HG03521 (cell line): ENCODE data around the gene KLHDC7B.
"Not testable (repeated sequence)": the region's sequence is repeated elsewhere in the genome, so short reads cannot be mapped to it uniquely, and the experiment has no call there.

Experiments used
- ATAC-seq: cut with Tn5 transposase; IDR thresholded peaks from one replicate; pipeline ENCODE4 v1.9.1; 2021; ENCODE audit warnings: mild to moderate bottlenecking, moderate library complexity; ENCODE audit not compliant: unreplicated experiment

The KLHDC7B gene

DNA sequence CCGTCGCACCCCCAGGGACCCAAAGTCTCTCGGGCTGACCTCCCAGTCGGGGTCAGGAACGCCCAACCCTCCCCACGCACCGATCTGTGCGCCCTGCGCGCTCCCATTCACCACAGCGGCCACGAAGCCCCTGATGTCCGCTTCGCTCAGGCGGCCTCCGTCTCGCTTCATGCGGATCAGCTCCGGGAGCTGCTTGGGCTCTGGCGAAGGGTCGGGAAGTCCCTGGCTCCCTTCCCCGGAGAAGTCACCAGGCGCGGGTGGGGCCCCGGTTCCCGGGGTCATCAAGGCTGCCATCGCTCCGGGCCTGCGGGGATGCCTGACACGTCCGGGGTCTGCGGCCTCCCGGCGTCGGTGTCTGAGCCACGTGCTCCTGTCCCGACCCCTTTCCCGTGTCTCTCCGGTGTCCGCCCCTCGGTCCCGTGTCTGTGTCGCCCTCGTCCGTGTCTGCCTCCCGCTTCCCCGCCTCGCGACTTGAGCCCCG is 16.2 kb upstream of the KLHDC7B start:
- ATAC-seq: no peak

DNA sequence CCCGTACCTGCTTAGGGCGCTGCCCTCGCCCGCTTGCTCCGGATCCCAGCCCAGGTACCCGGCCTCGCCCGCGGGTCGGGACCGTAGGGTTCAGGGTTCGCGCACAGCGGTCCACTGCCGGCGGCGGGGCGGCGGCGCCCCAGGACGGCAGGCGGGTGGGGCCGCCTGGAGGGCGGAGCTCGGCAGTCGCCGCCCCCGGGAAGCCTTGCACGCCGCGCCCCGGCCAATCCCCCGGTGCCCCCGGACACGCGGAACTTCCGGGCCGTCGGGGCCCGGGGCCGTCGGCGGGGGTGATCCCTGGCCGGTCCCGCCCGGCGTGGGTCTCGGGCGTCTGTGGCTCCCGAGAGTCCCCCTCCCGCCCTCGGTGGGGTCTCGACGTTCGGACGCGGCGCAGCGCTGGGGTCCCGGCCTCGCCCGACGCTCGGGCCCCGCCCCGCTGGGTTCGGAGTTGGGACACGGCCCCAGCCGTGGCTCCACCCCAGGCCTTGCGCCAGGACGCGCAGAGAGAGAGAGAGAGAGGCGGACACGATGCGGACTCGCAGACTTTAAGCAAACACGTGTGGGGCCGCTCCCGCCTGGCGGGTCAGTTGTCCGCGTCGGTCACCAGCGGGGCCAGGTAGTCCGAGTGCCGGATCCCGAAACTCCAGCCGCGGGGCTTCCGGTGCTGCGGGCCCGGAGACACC is 15.7 kb upstream of the KLHDC7B start, which contains the start of gene TYMP:
Gene TYMP, minus strand, starts transcription at position 116 of the 683 bp plus-strand sequence. CDS start 303 bp downstream, outside the sequence.
- peak; percentile 20 for ATAC-seq

- no peak for ATAC-seq
Measured at GRCh38 chr22:50530580-50530876, 15.2 kb upstream of the KLHDC7B start.

DNA sequence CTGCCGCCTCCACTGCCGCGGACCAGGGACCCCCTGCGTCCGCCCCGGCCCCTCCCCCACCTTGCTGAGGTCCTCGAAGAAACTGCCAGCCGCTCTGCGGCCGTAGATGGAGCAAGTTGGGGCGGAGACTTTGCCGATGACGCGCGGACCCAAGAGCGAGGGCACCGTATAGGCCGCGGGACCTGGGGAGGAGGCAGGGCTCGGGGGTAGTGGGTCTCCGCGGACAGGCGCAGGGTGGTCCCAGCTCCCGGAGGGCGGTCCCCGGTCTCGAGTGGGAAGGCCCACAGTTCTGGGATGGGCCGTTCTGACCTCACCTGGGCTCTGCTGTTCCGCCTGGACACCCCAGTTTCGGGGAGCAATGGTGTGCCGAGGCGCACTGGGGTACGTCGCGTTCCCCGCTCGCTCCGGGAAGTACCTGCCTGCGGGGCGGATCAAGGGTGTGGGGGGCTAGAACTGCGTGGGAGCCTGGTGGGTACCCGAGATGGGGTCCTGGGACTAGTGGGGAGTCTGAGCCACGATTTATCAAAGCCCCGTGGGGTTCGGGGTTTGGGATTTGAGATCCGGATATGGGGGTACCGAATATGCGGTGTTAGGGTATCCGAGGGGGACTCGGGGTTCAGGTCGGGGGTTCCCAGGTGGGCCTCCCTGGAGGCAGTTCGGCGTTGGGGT is 14.7 kb upstream of the KLHDC7B start:
- no peak for ATAC-seq

GRCh38 chr22:50531546-50531961 is 14.1 kb upstream of the KLHDC7B start:
- ATAC-seq: no peak

DNA sequence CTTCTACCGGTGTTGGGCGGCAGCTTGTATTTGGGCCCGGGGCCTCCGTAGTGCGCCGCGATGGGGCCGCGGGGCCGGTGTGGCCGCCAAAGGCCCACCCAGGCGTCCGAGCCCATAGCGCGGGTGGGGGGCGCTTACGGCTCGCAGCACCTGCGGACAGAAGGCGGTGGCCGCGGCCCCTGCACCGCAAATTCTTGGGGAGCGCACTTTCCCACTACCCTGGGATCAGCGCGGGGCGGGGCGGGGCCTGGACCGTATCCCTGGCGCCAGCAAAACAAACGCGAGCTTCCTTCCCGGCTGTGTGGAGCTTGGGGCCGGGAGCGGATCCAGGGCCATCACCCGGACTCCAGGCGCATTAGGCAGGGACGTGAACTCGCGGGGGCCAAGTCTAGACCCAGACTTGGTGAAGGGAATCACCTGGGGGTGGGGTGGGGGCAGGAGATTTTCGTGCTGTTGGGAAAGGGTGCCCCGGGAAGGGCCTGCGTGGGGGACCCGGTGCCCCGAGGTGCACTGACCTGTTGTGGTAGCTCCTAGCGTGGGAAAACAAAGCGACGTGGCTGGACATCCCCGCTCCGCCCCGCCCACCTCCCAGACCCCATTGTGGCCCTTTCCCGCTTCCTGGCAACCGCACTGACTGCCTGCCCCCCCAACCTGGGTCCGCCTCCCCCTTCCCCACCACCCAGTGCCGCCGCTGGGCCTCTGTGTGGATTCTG is 13.6 kb upstream of the KLHDC7B start:
- no peak for ATAC-seq

DNA sequence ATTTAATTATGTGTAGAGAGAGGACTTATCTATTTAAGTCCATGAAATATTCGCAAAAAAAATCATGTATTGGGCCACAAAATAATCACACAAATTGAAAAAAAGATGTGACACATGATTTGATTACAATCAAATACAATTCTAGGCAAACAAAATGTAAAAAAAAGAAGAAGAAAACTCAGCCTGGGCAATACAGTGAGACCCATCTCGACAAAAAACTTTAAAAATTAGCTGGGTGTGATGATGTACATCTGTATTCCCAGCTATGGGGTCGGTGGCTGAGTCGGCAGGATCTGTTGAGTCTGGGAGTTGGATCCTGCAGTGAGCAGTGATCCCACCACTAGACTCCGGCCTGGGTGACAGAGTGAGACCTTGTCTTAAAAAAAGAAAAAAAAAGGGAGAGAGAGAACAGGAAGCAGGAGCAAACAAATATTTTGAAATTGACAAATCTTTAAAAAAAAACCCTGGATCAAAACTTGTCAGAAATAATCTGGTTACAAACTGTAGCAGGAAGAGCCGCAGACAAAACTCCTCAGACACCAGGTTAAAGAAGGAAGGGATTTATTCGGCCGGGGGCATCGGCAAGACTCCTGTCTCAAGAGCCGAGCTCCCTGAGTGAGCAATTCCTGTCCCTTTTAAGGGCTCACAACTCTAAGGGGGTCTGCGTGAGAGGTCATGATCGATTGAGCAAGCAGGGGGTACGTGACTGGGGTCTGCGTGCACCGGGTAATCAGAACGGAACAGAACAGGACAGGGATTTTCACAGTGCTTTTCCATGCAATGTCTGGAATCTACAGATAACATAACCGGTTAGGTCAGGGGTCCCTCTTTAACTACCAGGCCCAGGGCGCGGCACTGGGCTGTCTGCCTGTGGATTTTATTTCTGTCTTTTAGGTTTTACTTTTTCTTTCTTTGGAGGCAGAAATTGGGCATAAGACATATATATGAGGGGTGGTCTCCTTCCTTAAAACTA is 12.6 kb upstream of the KLHDC7B start:
- ATAC-seq: no peak

GRCh38 chr22:50533856-50534711 is 11.6 kb upstream of the KLHDC7B start:
- ATAC-seq: not testable (repeated sequence)

DNA sequence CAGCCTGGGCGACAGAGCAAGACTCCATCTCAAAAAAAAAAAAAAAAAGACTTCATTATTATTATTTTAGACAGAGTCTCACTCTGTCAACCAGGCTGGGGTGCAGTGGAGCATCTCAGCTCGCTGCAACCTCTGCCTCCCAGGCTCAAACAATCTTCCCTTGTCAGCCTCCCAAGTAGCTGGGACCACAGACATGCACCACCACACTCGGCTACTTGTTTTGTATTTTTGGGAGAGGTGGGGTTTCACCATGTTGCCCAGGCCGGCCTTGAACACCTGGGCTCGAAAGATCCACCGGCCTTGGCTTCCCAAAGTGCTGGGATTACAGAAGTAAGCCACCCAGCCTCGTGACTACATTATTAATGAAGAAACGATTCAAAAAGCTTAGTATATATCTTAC is 10.6 kb upstream of the KLHDC7B start:
- ATAC-seq: no peak

DNA sequence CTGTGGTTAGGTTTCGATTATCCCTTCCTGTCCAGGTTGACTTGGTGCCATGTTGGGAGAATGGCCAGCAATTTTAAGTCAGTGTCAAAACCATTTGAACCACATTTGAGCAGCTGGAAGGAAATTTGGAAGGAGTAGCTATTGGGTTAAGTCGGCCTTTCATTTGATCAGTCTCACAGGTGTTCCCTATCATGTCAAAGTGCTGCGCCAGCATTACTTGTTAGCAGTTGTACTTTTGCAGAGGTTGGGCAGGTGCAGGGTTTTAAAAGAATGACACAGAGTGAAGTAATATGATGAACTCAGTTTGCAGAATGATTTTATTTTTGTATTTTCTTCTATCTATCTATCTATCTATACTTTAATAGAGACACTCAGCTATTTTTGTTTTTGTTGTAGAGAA is 9.5 kb upstream of the KLHDC7B start:
- ATAC-seq: no peak

DNA sequence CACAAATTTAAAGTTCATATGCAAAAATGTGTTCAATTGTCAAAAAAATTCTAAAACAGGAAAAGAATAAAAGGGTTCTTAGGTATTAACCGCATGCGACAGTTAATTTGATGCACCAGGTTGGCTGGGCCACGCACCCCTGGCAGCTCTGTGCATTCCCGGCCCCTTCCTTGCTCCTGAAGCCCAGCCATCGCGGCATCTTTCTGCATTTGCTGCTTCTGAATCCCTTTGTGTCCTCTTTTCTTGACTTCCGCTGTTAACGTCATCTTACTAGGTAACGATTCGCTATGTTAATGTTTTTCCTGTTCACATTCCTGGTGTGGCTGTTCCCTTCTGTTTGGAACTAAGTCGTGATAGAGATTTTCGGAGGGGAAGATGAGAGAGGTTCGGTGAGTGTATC is 7.9 kb upstream of the KLHDC7B start:
- no peak for ATAC-seq

DNA sequence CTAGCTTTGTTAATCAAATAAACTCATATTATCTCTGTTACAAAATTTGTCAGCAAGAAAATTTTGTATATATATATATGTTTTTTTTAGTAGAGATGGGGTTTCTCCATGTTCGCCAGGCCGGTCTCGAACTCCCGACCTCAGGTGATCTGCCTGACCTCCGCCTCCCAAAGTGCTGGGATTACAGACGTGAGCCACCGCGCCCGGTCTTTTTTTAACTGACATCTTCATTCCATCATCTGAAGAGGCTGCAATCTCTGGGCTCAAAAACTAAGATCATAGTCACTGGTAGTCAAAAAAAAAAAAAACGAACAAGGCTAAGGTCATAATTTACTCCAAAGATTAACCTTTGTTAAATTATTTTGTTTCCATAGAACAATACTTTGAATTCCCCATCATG is 5.3 kb upstream of the KLHDC7B start:
- no peak for ATAC-seq

DNA sequence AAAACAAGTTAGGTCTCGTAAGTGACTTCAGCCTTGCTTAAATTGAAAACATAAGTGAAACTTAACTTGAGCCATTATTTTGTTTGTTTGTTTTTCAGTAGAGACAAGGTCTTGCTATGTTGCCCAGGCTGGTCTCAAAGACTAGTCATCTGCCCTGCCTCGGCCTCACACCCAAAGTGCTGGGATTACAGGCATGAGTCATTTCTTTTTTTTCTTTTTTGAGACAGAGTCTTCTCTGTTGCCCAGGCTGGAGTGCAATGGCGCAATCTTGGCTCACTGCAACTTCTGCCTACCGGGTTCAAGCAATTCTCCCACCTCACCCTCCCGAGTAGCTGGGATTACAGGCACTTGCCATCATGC is 4.1 kb upstream of the KLHDC7B start:
- not testable (repeated sequence) for ATAC-seq

DNA sequence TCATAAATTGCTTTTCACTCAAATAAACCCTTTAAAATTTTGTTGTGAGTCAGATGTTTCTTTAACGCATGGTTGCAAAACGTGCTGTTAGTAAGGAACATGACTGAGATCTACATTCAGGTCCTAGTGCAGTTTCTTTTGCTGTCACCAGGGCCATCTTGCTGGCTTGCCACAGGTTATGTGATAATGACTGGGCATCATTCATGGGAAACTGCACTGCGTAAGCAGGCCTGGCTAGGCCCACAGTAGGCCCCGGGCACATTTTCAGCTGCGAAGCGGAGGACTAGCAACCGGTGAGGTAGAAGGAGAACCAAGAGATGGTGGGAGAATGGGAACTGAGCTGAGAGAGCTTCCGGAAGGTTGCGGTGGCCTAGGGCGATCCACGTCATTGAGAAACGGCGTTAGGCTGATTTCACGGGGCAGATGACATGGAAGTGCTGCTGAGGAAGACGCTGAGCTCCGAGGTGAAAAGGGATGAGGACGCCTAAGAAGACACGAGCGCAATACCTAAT is 3.2 kb upstream of the KLHDC7B start:
- no peak for ATAC-seq

- ATAC-seq: no peak
Measured at GRCh38 chr22:50544078-50544745, 1.5 kb upstream of the KLHDC7B start.

DNA sequence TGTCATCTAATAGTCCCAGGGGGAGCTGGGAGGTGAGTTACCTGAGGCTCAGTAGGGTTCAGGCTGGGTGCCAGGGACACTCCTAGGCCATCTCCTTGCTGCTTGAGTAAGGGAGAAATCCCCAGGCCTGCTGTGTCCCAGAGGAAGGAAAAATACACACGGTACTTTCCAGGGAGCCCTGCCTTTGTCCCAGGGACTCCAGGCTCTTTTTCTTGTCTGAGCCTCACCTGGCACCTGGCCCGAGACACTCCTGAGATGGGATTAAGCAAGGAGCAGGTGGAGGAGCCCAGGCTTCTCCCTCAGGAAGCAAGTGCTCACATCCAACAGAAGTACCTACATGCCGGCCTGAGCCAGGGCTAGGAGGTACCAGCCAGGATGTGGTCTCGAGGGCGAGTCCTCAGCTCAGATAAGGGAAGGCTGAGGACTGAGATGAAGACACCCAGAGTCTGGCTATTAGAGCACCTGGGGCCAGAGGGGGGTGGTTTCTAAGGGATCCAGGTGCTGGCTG is 899 bp upstream of the KLHDC7B start:
- no peak for ATAC-seq

DNA sequence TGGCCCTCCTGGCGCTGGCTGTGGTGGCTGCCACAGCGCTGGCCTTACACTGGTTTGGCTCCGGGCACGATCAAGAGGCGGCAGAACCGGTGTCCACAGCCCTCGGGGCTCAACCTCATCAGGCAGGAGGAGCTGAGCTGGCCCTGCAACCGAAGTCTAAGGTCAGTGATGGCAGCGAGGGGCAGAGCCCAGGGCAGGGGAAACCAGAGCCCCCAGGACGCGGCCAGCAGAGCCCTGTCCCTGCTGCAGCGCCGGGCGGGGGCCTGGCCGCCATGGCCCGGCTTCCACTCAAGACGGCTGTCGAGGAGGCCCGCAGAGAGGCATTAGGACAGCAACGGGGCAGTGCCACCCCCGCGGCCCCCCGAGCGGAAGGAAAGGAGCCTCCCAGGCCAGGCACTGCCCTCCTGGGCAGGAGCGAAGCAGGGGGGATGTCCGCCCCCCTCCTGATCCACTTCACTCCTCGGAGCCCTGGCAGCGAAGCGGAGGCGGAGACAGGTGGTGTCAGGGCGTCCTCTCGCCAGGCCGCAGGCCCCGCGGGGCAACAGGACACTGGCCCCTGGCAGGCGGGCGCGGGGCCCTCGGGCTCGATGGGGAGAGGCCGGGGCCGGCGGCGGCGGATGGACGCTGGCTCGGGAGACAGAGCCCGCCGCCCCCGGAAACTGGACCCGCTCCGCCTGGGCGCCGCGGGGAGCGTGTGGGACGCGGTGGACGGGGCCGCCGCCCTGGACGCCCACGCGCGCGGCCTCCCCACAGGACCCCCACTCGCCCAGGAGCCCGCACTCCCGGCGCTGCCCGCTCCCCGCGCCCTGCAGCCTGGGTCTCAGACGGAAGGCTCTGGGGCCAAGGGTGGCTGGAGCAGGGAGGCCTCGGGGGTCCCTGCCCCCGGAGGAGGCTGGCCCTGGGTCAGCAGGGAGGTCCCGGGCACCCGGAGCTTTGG is 895 bp downstream of the KLHDC7B start:
- no peak for ATAC-seq
